ENCODE measurements around the gene RABGGTB.

RABGGTB gene

DNA sequence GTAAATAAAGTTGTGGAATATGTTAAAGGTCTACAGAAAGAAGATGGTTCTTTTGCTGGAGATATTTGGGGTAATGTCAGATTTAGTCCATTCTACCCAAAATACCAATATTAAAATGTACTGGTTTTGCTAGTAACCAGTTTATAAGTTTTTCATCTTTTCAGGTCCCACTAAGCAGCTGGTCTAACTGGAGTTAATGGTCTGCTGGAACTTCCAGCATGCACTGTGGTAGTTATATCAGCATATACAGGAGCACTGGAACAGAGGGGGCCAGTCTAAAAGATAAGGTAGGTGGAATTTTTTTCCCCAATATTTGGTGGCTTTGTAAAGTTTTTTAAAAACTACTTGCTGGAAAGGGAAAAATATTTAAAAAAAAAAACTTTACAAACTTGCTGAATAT lies 3.9 kb downstream of the RABGGTB start:
- Histone ChIP-seq H3K9ac (ENCODE audit: low read depth, low read length, poor library complexity, severe bottlenecking) (peak overlapping the region; percentile 95), H3K4me3 (ENCODE audit: low read length, poor library complexity, severe bottlenecking) (peak overlapping the region; percentile 98), H3K27me3 (ENCODE audit: insufficient read depth, low read length, poor library complexity, severe bottlenecking) (no peaks in the 10 kb centered on the region), H3K36me3 (ENCODE audit: insufficient read depth, low read length) (peaks cover 47% of the 10 kb centered on the region), H3K79me2 (ENCODE audit: insufficient read depth, low read length) (peaks cover 82% of the 10 kb centered on the region), H2AFZ (ENCODE audit: low read length) (no peak overlapping the region), H3K9me3 (ENCODE audit: insufficient read depth, low read depth, low read length) (no peaks in the 10 kb centered on the region), H3K9me2 (replicated peaks; ENCODE audit: low read depth, low read length) (no peaks in the 10 kb centered on the region), H3F3A (ENCODE audit: low read depth) (no peaks in the 10 kb centered on the region), H3K4me2 (ENCODE audit: low read depth, low read length, poor library complexity, severe bottlenecking) (peak overlapping the region; percentile 89), H4K20me1 (ENCODE audit: insufficient read depth, low read length, poor library complexity, severe bottlenecking) (peaks cover 88% of the 10 kb centered on the region), H3K4me1 (ENCODE audit: insufficient read depth, low read length, poor library complexity, severe bottlenecking) (peaks cover 72% of the 10 kb centered on the region)
- no peak for TF ChIP-seq EZH2phosphoT487 (IDR thresholded peaks at IDR 0.05; ENCODE audit: borderline replicate concordance)
- TF ChIP-seq, protein P1, sequence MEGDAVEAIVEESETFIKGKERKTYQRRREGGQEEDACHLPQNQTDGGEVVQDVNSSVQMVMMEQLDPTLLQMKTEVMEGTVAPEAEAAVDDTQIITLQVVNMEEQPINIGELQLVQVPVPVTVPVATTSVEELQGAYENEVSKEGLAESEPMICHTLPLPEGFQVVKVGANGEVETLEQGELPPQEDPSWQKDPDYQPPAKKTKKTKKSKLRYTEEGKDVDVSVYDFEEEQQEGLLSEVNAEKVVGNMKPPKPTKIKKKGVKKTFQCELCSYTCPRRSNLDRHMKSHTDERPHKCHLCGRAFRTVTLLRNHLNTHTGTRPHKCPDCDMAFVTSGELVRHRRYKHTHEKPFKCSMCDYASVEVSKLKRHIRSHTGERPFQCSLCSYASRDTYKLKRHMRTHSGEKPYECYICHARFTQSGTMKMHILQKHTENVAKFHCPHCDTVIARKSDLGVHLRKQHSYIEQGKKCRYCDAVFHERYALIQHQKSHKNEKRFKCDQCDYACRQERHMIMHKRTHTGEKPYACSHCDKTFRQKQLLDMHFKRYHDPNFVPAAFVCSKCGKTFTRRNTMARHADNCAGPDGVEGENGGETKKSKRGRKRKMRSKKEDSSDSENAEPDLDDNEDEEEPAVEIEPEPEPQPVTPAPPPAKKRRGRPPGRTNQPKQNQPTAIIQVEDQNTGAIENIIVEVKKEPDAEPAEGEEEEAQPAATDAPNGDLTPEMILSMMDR (conservative IDR thresholded peaks at IDR 0.05; ENCODE audit: low read length), result no peak

DNA sequence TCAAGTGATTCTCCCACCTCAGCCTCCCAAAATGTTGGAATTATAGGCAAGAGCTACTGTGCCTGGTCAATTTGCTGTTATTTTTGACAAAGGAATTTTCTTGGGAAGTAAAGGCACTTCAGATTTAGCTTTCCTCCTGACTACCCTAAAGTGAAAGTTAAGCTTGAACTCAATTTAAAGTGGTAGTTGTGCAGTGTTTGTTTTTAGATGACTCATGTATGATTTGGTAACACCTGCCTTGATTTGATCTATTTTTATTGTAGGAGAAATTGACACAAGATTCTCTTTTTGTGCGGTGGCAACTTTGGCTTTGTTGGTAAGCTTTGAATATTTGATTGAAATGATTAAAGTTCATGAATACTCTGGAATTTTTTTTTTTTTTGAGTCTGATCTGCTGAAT lies 5.0 kb downstream of the RABGGTB start:
- H3K36me3 ChIP-seq (ENCODE audit: insufficient read depth, low read length), result peaks cover 57% of the 10 kb centered on the region
- H3K4me1 ChIP-seq (ENCODE audit: insufficient read depth, low read length, poor library complexity, severe bottlenecking), result peaks cover 65% of the 10 kb centered on the region
- no peaks in the 10 kb centered on the region for H3K27me3 ChIP-seq (ENCODE audit: insufficient read depth, low read length, poor library complexity, severe bottlenecking)
- peak overlapping the region; percentile 95 for H3K9ac ChIP-seq (ENCODE audit: low read depth, low read length, poor library complexity, severe bottlenecking)
- no peaks in the 10 kb centered on the region for H3K9me2 ChIP-seq (replicated peaks; ENCODE audit: low read depth, low read length)
- no peak overlapping the region for H2AFZ ChIP-seq (ENCODE audit: low read length)
- H3K9me3 ChIP-seq (ENCODE audit: insufficient read depth, low read depth, low read length), result no peaks in the 10 kb centered on the region
- no peaks in the 10 kb centered on the region for H3F3A ChIP-seq (ENCODE audit: low read depth)
- H3K79me2 ChIP-seq (ENCODE audit: insufficient read depth, low read length), result peaks cover 82% of the 10 kb centered on the region
- H3K4me3 ChIP-seq (ENCODE audit: low read length, poor library complexity, severe bottlenecking), result peak overlapping the region; percentile 98
- TF ChIP-seq, protein P1 (conservative IDR thresholded peaks at IDR 0.05; ENCODE audit: low read length), result no peak
- TF ChIP-seq EZH2phosphoT487 (IDR thresholded peaks at IDR 0.05; ENCODE audit: borderline replicate concordance), result no peak
- peaks cover 91% of the 10 kb centered on the region for H4K20me1 ChIP-seq (ENCODE audit: insufficient read depth, low read length, poor library complexity, severe bottlenecking)
- H3K4me2 ChIP-seq (ENCODE audit: low read depth, low read length, poor library complexity, severe bottlenecking), result peak overlapping the region; percentile 89

DNA sequence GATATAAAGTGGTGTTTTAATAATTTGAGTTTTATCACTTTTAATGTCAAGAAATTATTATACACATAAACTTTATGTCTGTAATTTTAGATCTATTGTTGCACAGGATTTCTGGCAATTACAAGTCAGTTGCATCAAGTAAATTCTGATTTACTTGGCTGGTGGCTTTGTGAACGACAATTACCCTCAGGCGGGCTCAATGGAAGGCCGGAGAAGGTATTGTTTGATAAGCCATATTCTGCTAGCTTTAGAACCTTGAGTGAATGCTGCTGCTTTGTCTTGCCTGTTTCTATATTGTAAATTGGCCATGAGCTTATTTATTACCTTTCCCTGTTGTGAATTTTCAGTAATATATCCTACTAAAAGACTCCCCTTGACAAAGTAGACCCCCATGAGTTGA lies 6.0 kb downstream of the RABGGTB start:
- peaks cover 60% of the 10 kb centered on the region for H3K4me1 ChIP-seq (ENCODE audit: insufficient read depth, low read length, poor library complexity, severe bottlenecking)
- H3F3A ChIP-seq (ENCODE audit: low read depth), result no peaks in the 10 kb centered on the region
- H3K9ac ChIP-seq (ENCODE audit: low read depth, low read length, poor library complexity, severe bottlenecking), result no peak overlapping the region
- peak overlapping the region; percentile 98 for H3K4me3 ChIP-seq (ENCODE audit: low read length, poor library complexity, severe bottlenecking)
- H4K20me1 ChIP-seq (ENCODE audit: insufficient read depth, low read length, poor library complexity, severe bottlenecking), result peaks cover 82% of the 10 kb centered on the region
- no peaks in the 10 kb centered on the region for H3K27me3 ChIP-seq (ENCODE audit: insufficient read depth, low read length, poor library complexity, severe bottlenecking)
- no peaks in the 10 kb centered on the region for H3K9me3 ChIP-seq (ENCODE audit: insufficient read depth, low read depth, low read length)
- peak overlapping the region; percentile 89 for H3K4me2 ChIP-seq (ENCODE audit: low read depth, low read length, poor library complexity, severe bottlenecking)
- no peak overlapping the region for H2AFZ ChIP-seq (ENCODE audit: low read length)
- TF ChIP-seq EZH2phosphoT487 (IDR thresholded peaks at IDR 0.05; ENCODE audit: borderline replicate concordance), result no peak
- TF ChIP-seq, protein P1 (conservative IDR thresholded peaks at IDR 0.05; ENCODE audit: low read length), result no peak
- H3K36me3 ChIP-seq (ENCODE audit: insufficient read depth, low read length), result peaks cover 64% of the 10 kb centered on the region
- no peaks in the 10 kb centered on the region for H3K9me2 ChIP-seq (replicated peaks; ENCODE audit: low read depth, low read length)
- peaks cover 72% of the 10 kb centered on the region for H3K79me2 ChIP-seq (ENCODE audit: insufficient read depth, low read length)

All from Loucy (cell line).